Right forelimb (tissue), 1 donor: ENCODE results near the gene TEX12.
"Not testable (repeated sequence)": the region's sequence is repeated elsewhere in the genome, so short reads cannot be mapped to it uniquely, and the experiment has no call there.

Experiments
- DNase-seq: peaks from one replicate; pipeline ENCODE4 v3.0.0-alpha.2; 2018

TEX12 gene

DNA sequence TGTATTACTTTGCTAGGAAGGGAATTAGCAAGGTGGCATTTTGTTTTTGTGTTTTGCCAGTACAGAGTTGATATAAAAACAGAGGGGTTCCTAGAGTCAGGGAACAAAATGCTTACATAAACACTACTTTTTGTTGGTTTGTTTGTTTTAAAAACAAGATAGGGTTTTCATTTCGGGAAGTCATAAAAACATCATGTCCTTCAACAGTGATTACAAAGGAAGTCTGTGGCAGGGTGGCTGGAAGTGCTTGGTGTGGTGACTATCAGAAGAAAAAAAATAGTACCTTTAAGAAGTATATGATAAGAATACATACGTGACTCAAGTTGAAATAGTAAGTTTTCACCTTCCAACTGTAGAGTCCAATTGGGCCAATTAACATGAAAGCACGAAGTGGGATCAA is 2.1 kb upstream of the TEX12 start:
- DNase-seq = no peak

DNA sequence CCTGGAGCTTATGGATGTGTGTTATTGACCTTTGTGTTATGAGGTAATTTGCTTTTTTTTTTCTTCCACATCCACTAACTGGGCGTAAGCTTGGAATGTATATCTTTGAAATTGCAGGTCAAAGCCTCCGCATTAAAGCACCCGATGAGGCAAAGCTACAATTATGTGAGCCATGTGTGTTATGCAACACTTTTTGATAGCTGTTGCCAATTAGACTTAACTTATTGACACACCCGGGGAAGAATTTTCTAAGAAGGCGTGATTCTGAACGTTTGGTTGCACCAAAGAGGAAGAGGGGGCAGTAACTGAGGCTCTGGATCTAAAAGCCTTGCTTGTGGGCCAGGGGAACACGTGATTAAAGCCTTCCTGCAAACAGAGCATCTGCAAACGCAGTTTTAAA is 610 bp upstream of the TEX12 start:
- DNase-seq = no peak

DNA sequence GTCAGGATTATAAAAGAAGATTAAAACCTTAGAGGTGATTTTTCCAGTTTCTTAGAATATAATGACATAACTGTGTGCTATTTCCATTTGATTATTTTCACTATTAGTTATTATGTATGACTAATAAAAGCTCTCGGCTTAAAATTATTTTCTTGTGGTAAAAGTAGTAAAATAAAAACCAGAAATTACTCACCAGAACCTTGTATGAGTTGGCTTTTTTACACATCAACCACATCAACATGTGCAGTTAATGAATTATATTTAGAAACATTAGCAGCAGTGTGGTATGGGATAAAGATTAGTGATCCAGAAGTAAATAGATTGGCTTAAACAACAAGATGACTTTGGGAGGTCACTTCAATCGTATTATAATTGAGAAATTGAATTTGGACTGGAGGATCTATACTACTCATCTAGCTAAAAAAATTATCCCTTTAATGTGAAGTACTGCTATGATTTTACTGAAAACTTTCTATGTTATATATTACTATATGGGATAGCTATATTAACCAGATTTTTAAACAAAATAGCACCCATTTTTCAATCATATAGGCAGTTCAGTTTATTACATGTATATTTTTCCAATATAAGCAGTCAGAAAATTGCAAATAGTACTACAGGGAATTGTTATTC is 5.3 kb downstream of the TEX12 start:
- no peak for DNase-seq

DNA sequence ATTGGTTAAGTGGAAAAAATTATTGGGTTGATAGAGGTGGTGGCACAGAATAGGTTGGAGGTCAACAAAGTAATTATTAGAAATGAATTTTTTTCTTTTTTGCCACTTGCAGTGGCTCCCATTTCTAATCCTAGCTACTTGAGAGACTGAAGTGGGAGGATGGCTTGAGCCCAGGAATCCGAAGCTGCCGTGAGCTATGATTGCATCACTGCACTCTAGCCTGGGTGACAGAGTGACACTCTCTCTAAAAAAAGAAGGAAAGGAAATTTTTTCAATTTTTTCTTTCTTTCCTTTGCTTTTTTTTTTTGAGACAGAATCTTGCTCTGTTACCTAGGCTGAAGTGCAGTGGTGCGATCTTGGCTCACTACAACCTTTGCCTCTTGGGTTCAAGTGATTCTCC is 6.0 kb downstream of the TEX12 start:
- DNase-seq = no peak

GRCh38 chr11:112174789-112175598 is 7.8 kb downstream of the TEX12 start, which contains the start of gene BCO2:
BCO2 (plus strand) TSS chr11:112175512; CDS start chr11:112175602, 90 bp downstream.
- peak; percentile 87 for DNase-seq

DNA sequence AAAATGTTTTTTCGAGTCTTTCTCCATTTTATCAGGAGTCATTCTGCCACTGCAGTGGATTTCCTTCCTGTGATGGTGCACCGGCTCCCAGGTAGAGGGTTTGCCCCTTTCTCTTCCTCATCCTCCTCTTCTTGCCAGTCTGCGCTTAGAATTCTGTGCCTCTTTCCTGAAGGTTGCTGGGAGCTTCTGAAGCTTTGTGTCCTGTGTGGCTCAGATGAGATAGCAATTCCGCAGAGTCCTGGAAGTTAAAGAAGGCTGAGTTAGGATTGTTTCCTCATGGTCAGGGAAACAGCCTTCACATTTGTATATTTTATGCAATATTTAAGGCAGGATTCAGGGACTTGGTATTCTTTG is 8.4 kb downstream of the TEX12 start:
- no peak for DNase-seq

DNA sequence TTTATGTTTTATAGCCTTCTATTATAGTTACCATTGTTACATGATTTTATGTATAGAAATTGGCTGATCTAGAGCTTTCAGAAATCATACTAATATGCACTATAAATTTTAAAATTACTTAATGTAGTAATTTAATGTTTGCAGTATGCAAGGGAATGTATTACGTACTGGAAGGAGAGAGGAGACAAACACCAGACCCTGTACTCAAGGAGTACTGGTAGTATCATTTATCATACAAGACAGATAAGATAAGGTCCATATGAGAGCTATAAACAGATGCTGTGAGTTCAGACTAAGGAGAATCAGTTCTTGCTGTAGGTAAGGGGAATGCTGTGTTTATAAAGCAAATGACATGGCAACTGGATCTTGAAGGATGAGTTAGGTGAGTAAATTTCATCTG is 8.9 kb downstream of the TEX12 start:
- DNase-seq = no peak

DNA sequence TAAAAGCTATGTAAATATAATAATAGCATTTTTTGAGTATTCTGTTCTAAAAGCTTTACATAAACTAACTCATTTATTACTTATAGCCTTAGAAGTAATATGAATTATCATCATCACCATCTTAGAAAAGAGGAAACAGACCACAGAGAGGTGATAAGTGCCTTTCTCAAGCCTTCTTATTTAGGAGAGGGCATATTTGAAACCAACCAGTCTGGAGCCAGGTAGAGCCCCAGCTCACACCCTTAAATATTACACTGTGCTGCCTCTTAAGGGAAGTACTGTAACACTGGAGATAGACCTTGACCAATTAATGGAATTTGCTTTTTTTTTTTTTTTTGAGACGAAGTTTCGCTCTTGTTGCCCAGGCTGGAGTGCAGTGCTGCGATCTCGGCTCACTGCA is 10.4 kb downstream of the TEX12 start:
- no peak for DNase-seq

DNA sequence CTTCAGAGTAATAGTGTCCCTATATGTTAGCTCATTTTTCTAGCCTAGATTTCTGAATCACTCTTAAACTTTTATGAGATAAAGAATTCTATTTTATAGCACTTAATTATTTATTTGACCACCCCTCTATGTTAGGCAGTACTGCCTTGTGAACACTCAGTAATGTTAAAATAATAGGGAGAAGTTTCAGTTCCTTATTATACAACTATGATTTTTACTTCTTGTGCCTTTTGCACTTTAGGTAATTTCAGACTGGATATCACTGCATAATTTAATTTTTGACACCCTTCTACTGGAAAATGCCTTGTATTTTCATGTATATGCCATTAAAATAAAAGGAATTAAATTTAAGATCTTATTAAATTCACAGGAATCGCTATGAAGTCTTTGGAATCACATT is 11.3 kb downstream of the TEX12 start:
- DNase-seq = no peak

DNA sequence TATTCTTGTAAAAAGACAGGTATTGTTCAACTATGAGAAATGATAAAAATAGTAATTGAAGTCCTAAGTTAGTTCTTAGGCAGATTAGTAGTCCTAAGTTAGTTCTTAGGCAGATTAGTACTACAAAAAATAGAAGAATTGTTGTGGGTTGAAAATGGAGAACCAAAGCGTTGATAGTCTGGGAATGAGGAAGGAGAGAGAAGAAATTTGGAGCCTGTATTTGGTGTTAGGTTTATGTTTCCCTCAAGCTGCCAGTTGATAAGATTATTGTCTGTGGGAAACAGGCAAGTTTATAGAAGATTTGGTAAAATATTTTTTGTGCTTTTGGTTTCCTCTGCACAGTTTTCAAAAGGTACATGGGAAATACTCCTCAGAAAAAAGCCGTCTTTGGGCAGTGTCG is 11.8 kb downstream of the TEX12 start:
- no peak for DNase-seq

DNA sequence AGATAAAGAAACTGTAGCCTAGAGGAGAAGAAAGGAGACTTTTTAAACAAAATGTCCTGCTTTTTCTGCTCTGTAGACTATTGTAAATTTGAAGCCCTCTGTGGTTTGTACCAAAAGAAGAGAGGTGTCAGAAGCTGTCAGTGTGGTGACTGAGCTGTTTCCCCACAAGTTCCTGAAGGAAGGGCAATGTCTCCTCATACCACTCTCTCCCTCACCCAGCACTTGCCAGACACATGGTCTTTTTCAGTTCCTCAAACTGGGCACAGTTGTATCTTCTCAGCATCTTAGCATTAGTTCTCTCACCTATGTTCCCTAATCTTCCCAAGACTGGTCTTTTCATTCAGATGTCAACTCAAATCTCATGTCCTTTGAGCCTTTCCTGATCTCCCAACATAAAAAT is 12.4 kb downstream of the TEX12 start:
- DNase-seq = no peak

DNA sequence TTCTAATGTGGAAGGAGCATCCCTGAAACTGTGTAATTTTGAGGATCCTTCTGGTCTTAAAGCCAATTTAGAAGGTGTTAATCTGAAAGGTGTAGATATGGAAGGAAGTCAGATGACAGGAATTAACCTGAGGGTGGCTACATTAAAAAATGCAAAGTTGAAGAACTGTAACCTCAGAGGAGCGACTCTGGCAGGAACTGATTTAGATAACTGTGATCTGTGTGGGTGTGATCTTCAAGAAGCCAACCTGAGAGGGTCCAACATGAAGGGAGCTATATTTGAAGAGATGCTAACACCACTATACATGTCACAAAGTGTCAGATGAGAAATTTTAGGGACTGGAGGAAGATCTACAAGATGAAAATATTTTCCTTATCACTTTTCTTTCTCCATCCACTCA is 15.7 kb downstream of the TEX12 start:
- DNase-seq = no peak

- no peak for DNase-seq
Measured at GRCh38 chr11:112185883-112186282, 18.7 kb downstream of the TEX12 start.

- DNase-seq = no peak
Measured at GRCh38 chr11:112186304-112186703, 19.1 kb downstream of the TEX12 start.

- DNase-seq = not testable (repeated sequence)
Measured at GRCh38 chr11:112195113-112195512, 27.9 kb downstream of the TEX12 start.

DNA sequence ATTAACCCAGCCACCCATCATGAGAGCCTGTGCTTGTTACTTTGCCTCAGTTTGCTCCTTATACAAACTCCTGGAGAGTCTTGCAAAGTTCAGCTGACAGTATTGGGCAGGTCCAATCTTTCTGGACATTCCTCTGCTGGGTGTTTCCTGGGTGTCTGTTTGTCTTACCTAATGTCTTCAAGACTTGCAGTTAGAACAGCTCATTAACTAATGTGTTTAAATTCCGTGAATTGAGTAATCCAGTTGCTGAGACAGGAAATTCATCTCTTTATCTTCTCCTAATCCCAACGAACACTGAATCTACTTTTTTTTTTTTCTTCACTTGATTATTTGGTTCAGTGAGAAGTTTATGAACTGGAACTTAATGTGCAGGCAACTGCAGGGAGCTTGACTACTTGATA is 28.8 kb downstream of the TEX12 start:
- no peak for DNase-seq

DNA sequence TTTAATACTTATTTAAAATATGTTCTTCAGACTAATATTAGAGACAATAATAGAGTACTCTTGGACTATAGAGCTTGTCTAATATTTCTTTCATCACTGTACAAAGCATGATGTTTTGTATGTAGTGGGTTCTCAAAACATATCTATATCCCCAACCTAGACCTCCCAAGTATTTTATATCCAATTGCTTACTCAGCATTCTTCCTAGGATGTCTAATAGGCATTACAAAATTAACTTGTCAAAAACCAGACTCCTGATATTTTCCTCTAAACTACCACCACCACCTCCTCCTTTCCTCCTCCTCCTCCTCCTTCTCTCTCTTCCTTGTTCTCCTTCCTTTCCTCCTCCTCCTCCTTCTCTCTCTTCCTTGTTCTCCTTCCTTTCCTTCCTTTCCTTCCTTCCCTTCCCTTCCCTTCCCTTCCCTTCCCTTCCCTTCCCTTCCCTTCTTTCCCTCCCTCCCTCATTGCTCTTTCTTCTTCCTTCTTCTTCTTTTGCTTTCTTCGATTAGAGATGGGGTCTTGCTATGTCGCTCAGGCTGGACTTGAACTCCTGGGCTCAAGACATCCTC is 29.4 kb downstream of the TEX12 start:
- DNase-seq = no peak

DNA sequence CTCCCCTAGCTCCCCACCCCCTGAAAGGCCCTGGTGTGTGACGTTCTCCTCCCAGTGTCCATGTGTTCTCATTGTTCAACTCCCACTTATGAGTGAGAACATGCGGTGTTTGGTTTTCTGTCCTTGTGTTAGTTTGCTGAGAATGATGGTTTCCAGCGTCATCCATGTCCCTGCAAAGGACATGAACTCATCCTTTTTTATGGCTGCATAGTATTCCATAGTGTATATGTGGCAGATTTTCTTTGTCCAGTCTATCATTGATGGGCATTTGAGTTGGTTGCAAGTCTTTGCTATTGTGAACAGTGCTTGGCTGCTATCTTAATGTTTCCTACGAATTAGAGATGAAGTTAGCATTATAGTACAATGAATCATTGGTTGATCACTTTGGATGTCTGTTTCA is 31.9 kb downstream of the TEX12 start:
- not testable (repeated sequence) for DNase-seq

DNA sequence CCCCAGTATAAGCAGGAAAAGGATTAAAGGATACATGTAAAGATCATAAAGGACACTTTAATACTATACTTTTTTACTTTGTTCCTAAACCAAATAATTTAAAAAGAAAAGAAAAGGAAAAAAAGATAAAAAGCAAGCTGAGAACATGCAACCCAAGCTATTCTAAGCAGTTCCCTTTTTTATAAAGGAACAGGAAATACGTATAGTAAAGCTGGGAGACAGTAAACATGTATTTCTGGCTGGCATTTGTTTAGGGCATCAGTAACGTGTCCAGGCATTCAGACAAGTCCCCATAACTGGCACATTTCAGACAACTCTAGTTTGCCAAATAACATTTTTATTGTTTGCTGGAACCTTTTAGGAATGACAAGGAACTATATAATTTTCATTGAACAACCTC is 33.1 kb downstream of the TEX12 start:
- DNase-seq = no peak

- DNase-seq = no peak
Measured at GRCh38 chr11:112206071-112206470, 38.9 kb downstream of the TEX12 start.

GRCh38 chr11:112210890-112211289 is 43.7 kb downstream of the TEX12 start:
- no peak for DNase-seq

DNA sequence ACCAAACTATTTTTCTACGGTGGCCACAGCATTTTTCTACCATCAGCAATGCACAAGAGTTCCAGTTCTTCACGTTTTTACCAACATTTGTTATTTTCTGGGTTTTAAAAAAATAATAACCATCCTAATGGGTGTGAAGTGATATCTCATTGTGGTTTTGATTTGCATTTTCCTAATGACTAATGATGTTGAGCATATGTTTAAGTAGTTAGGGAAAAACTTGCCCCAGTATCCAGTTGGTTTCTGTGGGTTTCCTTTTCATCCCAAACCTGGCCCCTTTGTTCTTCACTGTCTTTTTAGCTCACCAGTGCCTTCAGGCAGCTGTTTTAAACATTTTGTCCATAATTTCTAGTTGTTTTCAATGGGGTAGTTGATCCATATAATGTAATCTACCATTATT is 44.4 kb downstream of the TEX12 start:
- no peak for DNase-seq

DNA sequence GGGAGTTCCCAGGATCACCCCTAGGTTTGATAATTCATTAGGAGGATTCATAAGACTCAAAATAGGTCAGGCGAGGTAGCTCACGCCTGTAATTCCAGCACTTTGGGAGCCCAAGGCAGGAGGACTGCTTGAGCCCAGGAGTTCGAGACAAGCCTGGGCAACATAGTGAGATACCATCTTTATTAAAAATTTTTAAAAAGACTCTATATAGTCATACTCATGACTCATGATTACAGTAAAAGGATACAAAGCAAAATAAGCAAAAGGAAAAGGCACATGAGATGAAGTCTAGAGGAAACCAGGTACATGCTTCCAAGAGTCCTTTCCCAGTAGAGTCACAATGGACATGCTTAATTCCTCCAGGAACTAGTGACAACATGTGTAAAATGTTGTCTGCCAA is 45.1 kb downstream of the TEX12 start:
- no peak for DNase-seq

DNA sequence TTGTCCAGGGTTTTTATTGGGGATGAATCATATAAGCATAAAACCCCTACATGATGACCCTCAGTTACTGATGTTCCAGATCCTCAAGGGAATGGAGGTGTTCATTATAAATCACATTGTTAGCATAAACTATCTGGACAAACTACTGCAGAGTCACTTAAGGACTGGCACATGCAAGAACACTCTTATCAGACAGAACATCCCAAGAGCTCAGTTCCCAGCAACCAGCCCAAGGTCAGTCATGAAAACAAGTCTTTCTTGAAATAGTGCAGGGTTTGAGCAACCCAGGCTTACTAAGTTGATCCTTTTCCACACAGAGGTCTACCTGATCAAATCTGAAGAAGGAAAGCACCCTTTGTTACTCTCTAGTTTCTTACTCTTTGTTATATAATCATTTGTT is 45.5 kb downstream of the TEX12 start:
- no peak for DNase-seq
